Kasumi-1 (cell line): ENCODE measurements around the gene SNRNP27.
"Not testable (repeated sequence)": the region's sequence is repeated elsewhere in the genome, so short reads cannot be mapped to it uniquely, and the experiment has no call there.

Experiments
- DNase-seq, 2 experiments: peaks; one replicate each; lab custom pipeline; 2025; lab: John Stamatoyannopoulos, UW

Gene SNRNP27

DNA sequence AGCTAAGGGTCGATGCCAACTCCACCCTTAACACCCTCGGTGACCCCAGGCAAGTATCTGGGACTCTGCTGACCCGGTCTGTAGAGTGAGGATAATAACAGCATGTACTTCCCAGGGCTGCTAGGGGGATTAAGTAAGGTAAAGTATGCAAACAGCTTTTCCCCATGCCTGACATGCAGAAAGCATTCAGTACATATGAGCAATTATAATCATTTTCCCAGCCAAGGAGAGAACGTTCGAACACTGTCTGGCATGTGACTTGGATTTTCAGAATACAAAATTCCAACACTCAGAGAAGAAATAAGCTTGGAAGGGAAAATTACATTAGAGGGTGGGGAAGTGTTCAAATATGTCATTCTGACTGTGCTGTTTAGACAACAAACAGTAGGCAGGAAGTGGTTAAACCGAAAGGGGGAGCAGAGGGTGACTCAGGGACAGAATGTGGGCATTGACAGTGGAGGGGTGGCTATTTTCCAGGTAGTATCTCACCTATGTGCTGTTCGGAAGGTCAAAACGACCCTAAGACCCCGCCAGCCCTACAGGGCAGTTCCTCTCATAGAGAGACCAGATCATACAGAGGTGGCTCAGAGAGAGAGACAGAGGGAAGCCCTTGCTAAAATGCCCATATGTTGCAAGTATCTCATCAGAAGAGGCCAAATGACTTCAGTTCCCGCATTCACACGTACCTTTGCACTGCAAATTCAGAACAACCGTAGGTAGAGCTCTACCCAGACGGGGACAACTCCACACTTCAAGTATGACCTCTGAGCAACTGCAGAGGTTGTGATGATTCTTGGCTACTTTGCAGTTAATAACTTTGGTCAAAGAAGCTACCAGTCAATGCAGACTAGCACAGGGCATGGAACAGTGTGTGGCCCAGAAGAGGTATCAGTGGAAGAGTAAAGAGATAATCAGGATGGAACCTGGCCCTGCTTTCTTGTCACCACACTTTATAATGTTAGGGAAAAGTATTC, 52.9 kb downstream of the SNRNP27 start:
- peak; percentile 53 to 61 for DNase-seq

DNA sequence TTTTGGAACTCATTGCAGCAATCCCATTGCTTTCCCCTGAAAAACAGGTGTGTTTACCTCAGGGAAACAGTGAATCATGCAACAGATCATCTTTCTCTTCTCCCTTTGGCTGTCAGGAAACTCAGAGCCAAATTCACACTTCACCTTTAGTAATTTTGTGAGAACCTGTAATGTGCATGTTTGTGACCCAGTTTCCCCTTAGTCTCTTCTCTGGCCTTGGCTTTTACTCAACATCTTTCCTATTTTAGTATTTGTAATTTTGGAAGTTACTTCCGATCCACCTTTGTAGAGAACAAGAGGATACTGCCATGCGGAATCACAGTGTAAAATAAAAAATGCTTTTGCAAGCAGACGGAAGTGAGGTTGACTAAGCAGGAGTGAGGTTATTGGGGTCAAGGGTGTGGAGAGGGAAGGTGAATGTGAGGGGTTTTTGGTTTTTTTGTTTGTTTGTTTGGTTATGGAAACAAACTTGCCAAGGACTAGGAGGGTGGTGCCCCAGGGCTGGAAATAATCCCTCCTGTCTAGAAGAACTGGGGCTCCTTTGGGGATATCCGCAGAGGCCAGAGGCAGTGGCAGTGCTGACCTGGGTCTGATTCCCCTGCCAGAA, 53.7 kb downstream of the SNRNP27 start:
- no peak for DNase-seq

DNA sequence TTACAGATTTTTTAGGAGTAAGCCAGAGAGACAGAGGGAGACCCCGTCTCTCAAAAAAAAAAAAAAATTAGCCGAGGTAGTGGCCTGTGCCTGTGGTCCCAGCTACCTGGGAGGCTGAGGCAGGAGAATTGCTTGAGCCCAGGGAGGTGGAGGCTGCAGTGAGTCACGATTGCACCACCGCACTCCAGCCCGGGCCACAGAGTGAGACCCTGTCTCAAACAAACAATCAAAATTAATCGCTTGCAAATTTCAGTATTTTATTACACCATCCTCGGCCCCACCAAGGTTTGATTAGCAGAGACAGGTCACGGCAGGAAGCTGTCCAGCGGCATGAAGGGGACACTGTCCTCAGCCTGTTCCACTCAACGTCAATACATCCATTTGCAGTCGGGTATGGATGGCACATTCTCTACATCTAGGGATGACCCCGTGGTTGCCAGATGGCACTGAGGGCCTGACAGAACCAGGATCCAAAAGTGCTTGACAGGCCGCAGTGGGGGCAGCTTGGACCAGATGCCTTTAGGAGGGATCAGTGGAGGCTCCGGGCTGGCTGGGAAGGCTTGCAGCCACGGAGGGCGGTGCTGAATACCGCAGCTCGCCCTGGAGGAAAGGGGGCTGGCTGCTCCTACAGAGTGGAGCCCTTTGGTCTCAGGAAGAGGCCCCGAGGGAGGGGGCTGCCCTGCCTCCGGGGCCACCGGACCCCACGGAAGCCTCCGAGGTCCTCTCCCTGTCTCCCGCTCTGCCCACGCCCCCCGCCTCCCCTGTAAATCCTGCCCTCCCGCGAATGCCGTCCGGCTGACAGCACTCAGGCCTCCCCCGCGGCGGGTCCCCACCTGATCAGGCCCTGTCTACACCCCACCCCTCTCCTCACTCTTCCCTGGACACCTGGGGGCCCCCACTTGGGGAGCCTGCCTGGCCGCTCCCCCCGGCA, 54.5 kb downstream of the SNRNP27 start:
- no peak for DNase-seq

DNA sequence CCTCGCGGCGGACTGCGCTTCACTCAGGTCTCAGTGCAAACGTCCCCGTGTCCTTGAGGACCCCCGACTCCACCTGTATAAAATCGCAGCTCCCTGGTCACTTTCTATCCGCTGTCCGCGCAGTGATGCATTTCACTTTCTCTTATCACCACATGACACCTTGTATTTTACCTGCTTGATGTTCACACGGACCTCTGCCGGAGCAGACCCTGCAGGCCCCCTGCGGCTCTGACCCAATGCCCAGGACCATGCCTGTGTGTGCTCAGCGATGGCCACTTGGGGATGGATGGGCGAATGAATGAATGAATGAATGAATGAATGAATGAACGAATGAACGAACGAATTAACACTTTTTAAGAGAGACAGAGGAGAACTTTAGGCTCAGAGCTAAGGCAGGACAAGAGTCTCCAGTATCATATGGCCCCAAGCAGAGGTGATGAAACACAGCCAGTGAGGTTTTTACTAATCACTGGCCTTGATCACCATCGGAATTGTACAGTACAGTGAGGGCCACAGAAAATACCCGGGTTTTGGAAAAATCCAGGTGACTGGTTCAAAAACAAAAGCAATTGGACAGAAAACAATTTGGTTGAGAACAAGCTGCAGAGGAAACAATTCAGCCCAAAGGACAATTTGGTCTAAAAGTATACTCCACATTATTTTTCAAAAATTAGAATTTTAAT, 55.3 kb downstream of the SNRNP27 start:
- DNase-seq, result no peak

DNA sequence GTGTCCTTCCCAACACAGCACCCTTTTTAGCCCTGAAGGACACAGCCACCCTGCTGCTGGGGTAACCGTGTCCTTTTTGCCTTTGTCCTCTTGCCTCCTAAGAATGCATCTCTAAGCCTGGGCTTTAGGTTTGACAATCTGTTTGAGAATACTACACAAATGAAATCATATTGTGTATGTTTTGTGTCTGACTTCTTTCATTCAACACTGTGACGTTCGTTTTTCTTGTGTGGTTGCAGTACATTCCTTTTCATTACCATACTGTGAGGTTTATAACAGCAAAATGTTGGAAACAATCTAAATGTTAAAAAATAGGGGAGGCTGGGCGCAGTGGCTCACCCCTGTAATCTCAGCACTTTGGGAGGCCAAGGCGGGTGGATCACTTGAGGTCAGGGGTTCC, 56.5 kb downstream of the SNRNP27 start:
- DNase-seq, result no peak

DNA sequence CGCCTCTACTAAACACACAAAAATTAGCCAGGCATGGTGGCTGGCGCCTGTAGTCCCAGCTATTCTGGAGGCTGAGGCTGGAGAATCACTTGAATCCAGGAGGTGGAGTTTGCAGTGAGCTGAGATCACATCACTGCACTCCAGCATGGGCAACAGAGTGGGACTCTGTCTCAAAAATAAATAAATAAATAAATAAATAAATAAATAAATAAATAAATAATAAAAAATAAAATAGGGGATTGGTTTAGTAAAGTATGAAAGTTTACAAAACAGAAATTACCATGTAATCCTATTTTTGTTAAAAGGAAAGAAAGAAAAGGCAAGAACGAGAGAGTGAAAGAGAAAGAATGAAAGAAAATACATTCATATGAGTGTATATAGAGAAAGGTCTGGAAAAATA, 56.9 kb downstream of the SNRNP27 start:
- not testable (repeated sequence) for DNase-seq

DNA sequence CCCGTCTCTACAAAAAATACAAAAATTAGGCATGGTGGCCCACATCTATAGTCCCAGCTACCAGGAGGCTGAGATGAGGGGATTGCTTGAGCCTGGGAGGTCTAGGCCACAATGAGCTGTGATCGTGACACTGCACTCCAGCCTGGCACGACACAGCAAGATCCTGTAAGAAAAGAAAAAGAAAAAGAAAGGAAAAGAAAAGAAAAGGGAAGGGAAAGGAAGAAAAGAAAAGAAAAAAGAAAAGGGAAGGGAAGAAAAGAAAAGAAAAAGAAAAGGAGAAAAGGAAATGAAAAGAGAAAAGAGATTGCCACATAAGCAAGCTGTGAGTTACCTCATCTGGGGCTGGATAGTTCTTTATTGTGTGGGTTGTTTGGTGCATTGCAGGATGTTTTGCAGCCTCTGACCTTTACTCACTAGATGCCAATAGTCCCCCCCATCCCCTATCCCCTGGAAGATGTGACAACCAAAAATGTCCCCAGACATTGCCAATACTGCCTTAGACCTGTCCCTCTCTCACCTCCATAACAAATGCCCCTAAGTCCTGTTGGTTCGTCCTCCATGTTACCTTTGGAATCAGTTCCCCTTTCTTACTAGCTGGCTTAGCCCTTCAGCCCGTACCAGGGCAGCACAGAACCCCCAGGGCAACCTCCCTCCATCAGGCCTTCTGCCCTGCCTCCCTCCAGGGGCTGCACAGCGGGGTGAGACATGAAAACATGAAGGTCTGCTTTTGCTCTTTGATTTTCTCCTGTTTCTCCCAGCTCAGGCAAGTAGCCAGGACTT, 58.8 kb downstream of the SNRNP27 start:
- peak in 1 of 2 experiments; percentile 1 for DNase-seq

DNA sequence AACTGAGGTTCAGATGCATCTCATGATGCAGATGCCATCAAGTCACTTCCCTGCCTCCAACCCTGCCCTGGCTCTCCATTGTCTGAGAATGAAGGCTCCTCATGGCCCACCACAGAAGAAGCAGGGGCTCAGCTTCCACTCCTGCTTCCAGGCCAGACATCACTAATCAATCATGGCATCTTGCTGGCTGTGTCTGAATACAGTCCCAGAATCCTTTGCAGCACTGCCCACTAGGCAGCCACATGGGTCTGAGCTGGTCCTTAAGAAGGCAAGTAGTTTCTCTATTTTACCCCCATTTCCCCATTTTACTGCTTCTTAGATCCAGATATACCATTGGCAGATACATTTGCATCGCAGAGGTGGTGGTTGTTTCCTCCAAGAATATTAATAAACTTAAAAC, 60.3 kb downstream of the SNRNP27 start:
- no peak for DNase-seq
